IPS DF 19.7 (cell line): ENCODE results near the gene ZBTB4.
"Not testable (repeated sequence)": the region's sequence is repeated elsewhere in the genome, so short reads cannot be mapped to it uniquely, and the experiment has no call there.

Source experiments
- DNase-seq: peaks from one replicate; pipeline ENCODE4 v3.0.0-alpha.2; 2013; ENCODE audit warnings: low read depth, low spot score

Gene ZBTB4

GRCh38 chr17:7495906-7496434 is 16.5 kb upstream of the ZBTB4 start:
- no peak for DNase-seq

DNA sequence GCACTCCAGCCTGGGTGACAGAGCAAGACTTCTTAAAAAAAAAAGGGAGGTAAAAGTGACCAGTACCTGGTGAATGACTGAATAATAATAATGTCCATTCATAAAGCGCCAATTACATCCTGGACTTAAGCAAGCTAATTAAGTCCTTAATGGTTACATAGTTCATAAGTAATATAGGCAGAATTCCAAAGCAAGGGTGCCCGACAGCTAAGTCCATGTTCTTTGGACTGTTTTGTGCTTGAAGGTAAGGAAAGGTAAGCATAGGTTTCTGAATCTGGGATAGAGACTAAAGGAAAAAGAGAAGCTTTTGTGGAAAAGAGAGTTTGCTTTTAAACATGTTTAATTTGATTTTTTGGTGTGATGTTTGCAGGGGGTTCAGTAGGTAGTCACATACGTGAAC is 14.5 kb upstream of the ZBTB4 start:
- no peak for DNase-seq

DNA sequence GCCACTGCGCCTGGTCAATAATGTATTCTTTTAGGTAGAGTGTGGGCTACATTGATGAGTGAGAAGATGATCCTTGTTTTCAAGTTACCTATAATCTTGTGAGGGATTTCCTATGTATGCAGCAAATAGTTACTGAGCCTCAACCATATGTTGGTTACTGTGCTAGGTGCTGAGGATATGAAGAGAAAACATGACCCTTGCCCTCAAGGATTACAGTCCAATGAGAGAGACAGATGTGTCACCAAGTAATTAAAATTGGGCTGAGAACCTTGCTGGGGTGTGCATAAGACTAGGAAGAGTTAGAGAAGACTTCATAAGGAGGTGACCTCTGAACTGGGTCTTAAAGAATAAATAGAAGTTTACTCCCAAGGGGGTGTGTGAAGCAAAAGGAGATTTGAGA is 12.2 kb upstream of the ZBTB4 start:
- no peak for DNase-seq

DNA sequence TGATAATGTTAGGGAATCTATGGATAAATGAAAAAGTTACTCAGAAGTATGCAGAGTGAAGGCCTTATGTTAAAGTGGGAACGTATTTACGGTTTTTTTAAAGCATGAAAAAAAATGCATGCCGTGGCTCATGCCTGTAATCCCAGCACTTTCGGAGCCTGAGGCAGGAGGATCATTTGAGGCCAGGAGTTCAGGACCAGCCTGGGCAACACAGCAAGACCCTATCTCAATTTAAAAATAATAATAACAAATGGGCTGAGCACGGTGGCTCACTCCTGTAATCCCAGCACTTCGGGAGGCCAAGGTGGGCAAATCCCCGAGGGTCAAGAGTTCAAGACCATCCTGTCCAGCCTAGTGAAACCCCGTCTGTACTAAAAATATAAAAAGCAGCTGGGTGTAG is 10.7 kb upstream of the ZBTB4 start:
- no peak for DNase-seq

DNA sequence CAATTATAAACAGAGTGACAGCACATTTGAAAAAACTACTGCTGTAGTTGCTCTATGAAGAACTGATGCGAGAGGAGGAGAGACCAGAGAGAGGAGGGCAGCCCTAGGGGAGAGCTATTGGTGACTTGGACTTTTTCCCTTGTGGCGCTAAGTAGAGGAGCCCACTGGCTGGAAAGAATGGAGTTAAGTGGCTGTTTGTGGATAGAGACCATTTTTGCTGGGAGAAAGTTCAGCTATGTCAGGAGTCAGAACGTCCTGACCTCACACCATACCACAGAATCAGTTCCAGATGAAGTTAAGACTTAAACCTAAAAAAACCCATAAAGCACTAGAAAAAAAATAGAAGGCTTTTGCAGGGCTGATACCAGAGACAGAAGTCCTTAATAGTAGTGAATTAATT is 6.8 kb upstream of the ZBTB4 start:
- no peak for DNase-seq

- no peak for DNase-seq
These were observed 5.5 kb upstream of the ZBTB4 start for GRCh38 chr17:7484919-7485377.

GRCh38 chr17:7484067-7484918 is 4.9 kb upstream of the ZBTB4 start, which contains the start of gene POLR2A:
Gene POLR2A, plus strand, starts transcription at chr17:7484366.
- peak; percentile 80 for DNase-seq

GRCh38 chr17:7483255-7484066 is 4.0 kb upstream of the ZBTB4 start:
- DNase-seq: peak; percentile 84

GRCh38 chr17:7482742-7483088 is 3.3 kb upstream of the ZBTB4 start:
- not testable (repeated sequence) for DNase-seq

GRCh38 chr17:7481842-7482741 is 2.7 kb upstream of the ZBTB4 start:
- DNase-seq: not testable (repeated sequence)

- DNase-seq: not testable (repeated sequence)
These were observed 1.8 kb upstream of the ZBTB4 start, which contains the start of gene SLC35G6 for GRCh38 chr17:7481275-7481674. Gene SLC35G6, plus strand, starts transcription at chr17:7481446. Its CDS starts 71 bp downstream, at chr17:7481517.

GRCh38 chr17:7480089-7480384 is 606 bp upstream of the ZBTB4 start:
- DNase-seq: no peak

DNA sequence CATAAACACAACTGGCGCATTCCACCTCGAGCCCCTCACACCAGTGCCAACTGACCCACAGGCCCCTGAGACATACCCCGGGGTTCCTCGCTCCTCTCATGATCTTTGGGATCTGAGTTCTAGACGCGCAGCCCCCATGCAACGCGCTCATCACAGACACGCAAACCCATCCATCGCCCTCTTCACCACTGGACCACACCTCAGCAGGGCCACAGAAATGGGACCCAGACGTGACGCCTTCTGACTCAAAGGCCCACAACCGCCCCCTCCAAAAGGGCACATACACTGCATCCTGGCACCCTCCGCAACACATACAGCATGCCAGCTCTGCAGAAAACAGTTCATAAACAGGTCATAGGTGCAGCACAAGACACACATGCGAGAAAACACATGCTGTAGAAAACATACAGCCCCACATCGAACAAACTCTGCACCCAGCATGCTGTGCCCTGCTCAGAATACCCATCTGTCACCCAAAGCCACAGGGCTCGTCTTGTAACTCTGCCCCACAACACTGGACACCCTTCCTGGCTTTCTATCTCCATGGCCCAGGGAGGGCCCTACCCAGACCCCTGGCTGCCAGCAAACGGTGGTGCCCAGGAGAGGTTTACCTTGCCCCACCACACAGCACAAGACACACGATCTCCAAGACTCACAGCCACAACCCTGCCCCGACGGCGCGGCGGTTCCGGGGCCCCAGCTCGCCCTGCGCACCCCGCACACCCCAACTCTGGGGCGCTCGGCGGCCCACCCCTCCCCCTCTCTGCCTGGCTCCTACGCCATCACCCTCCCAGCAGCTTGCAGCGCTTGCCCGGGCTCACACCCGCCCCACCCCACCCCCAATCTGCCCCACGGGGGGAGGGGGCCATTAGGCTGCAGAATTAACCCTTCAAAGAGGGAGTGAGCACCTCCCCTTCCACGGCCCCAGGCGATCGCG is 887 bp downstream of the ZBTB4 start:
- no peak for DNase-seq

- DNase-seq: no peak
These were observed 1.8 kb downstream of the ZBTB4 start for GRCh38 chr17:7477392-7478275.

- DNase-seq: no peak
These were observed 2.5 kb downstream of the ZBTB4 start for GRCh38 chr17:7476951-7477350.

- DNase-seq: no peak
These were observed 2.9 kb downstream of the ZBTB4 start for GRCh38 chr17:7476494-7476893.

GRCh38 chr17:7475764-7476422 is 3.5 kb downstream of the ZBTB4 start:
- DNase-seq: no peak

DNA sequence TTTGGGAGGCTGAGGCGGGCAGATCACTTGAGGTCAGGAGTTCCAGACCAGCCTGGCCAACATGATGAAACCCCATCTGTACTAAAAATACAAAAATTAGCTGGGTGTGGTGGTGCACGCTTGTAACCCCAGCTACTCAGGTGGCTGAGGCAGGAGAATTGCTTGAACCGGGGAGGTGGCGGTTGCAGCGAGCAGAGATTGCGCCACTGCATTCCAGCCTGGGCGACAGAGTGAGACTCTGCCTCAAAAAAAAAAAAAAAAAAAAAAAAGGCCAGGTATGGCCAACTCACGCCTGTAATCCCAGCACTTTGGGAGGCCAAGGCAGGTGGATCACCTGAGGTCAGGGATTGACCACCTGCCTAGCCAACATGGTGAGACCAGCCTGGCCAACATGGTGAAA is 4.7 kb downstream of the ZBTB4 start:
- DNase-seq: not testable (repeated sequence)

DNA sequence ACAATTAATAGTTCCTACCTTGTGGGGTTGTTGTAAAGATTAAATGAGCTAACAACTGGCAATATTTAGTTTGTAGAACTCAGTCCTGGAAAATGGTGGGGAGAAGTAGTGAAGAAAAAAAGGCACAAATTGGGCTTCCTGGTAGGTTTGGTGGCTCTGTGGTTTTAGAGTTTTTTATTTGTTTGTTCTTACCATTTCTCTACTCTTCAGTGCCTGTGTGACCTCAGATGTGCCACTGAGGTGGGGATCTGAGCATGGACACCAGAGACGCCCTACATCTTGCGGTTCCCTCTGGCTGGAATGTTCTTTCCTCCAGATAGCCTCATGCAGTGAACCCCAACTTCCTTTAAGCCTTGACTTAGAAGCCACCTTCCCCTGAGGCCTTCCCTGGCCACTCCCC is 7.7 kb downstream of the ZBTB4 start:
- no peak for DNase-seq
